SHP77 treated with DMSO at 0.1 percent for 48 hours (cell line): ENCODE results near the gene KLC1.
"Not testable (repeated sequence)": the region's sequence is repeated elsewhere in the genome, so short reads cannot be mapped to it uniquely, and the experiment has no call there.

Experiments
- DNase-seq: peaks from one replicate; lab custom pipeline; 2025; lab: John Stamatoyannopoulos, UW

Gene KLC1

DNA sequence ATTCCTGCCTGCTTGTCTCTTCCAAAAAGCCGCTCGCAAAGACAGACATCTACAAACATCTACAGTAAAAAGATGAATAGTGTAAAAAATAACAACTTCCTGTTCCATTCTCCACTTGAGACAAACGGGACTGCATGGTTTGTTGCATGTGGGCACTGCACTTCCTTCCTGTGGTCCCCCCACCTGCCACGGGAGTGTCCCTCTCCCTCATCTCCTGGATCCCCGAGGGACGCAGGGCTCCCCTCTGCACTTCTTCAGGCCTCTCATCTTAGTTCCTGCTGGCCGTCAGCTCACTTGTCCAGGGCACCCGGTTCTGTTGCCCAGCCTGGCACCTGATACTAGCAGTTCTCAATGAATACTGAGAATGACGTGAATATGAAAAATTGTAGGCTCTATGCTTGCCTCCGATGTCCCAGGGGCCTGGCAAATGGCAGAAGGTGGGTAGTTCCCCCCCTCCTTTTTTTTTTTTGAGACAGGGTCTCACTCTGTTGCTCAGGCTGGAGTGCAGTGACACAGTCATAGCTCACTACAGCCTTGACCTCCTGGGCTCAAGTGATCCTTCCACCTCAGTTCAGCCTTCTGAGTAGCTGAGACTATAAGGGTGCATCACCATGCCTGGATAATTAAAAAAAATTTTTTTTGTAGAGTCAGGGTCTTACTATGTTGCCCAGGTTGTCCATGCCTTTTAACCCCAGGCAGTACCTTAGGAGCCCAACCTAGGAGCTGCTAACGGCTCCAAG lies 3.5 kb upstream of the KLC1 start:
- no peak for DNase-seq

- peak; percentile 94 for DNase-seq
These were observed 2.7 kb upstream of the KLC1 start for GRCh38 chr14:103626146-103626850.

GRCh38 chr14:103627073-103628025 lies 1.7 kb upstream of the KLC1 start:
- no peak for DNase-seq

DNA sequence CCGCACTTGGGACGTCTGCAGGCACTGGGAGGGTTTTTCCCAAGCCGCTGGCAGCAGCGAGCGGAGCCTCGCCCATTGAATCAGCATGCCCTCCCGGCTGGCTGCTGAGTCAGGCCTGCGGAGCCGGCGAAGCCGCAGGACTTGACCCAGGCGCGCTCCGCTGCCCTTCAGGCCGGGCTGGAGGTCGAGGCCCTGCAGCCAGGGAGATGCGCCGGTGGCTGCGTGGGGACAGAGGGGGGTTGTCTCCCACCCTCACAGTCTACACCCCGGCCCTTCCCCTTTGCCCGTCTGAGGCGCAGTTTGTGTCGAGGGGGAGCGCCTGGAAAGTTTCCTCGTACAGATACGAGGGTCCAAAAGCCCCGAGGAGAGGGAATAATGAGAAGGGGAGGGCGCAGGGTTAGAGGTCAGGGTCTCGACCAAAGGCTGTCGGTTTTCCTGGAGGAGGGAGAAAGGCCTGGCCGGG lies 759 bp upstream of the KLC1 start:
- DNase-seq = no peak

DNA sequence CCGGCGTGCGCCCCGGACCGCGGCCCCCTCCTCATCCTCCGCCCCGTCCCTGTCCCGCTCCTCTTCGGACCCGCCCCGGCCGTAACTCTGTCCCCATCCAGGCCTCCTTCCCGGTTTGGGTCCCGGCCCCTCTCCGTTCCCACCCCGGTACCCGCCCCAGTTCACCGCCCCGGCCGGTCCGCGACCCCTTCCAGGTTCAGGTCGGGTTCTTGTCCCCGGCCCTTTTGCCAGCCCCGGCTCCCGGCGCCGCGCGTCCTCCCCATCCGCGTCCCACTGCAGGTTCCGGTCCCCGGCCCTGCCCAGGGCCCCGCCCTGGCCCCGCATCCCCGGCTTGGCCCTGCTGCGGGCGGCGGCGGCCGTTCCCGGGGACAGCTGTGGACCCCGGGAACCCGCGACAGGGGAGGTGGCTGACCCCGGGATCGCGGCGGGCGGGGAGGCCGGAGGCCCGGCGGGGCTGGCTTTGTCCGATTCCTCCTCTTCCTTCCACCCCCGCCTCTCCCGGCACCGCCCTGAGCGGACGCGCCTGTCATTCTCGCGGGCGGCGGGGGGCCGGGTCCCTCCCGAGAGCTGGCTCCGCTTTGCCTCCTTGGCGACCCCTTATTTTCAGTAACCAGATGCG lies 601 bp downstream of the KLC1 start:
- no peak for DNase-seq

DNA sequence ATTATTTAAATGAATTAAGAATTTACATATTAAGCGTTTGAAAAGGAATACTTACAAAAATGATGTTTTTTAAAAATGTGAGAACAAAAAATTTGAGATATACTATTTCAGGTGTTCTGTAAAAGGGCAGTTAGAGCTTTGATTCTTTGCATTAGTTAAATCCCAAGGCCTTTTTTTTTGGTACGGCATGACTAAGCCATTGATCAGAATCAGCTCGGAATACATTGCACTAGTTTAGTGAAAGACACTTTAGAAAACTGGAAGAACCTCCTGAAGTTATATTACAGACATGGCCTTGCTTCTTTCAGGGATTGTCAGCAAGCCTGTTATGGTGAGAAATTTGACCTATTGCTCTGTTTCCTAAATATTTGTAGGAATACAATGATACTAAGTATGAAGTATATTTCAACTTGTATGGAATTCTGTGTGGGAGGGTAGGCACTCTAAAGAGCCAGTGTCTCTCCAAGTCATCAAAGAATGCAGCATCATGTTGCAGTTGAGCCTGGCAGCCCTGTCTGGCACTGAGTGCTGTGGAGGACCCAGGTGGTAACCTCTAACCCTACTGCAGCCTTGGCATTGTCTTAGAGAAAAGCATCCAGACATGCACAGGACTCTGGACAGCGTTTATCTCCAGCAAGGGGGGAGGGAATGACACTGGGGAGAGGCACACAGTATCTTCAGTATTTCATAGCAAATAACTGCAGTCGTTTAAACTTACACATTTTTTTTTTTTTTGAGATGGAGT lies 1.5 kb downstream of the KLC1 start:
- no peak for DNase-seq

DNA sequence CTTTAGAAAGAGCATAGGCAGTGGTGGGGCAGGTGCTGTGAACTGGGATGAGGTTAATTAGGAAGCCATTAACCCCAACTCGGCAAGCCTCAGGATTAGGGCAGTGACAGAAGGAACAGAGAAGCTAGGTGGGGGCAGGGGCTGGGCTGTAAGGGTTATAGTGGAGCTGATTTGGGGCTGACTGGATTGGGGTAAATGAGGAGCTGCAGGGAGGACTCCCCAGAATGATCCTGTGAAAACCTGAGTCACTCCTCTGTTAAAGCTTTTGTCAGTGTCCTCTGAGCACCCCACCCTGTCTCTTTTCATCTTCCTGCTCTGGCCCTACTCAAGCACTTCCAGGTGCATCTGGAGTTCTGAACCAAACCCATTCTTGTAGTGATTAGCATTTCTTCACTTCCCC lies 4.4 kb downstream of the KLC1 start:
- no peak for DNase-seq

DNA sequence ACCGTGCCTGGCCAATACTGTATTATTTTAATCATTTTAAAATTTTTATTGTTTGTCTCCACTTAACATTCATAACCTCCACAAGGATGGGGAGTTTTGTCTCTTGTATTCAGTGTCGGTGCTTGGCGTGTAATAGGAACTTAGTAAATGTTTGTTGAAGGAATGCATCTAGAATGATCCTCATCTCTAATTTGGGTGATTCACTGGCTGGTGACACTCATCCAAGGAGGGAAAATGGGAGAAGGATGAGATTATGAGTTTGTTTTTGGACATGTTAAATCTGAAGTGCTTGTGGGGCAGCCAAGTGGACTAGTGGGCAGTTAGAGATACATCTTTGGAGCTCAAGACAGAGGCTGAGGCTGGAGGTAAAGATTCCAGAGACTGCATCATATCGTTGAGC lies 5.1 kb downstream of the KLC1 start:
- no peak for DNase-seq

GRCh38 chr14:103638594-103638993 lies 9.6 kb downstream of the KLC1 start:
- no peak for DNase-seq

DNA sequence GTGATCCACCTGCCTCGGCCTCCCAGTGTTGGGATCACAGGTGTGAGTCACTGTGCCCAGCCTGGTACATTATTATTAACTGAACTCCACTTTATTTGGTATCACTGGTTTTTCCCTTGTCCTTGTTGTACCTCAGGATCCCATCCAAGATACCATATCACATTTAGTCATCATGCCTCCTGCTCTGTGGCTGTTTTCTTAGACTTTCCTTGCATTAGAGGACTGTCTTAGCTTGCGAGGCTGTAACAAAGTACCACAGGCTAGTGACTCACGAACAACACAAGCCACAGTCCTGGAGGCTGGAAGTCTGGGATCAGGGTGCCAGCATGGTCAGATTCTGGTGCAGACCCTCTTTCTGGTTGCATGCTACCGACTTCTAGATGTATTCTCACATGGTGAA lies 12.2 kb downstream of the KLC1 start:
- no peak for DNase-seq

- no peak for DNase-seq
These were observed 17.2 kb downstream of the KLC1 start for GRCh38 chr14:103646189-103646588.

- no peak for DNase-seq
These were observed 20.0 kb downstream of the KLC1 start for GRCh38 chr14:103649001-103649400.

GRCh38 chr14:103650213-103650612 lies 21.2 kb downstream of the KLC1 start:
- DNase-seq = no peak

DNA sequence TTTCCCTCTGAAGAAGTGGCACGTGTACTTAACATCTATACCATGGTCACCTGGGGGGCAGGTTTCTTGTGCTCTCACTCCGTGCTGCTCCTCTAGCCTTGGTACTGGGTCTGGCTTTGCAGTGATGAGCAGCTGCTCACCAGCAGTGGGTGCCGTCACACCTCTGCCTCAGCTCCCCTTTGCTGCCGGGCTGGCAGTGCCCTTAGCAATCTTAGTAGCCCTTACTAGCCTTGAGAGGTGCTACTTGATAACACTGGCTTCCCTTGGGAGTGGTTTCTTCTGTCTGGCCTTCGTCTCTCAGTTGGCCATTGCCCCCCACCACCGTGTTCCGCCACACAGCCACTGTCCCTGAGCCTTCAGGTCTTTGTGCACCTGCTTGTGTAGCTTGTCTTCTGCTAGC lies 22.6 kb downstream of the KLC1 start:
- no peak for DNase-seq

- DNase-seq = no peak
These were observed 23.8 kb downstream of the KLC1 start for GRCh38 chr14:103652806-103653205.

GRCh38 chr14:103653336-103653735 lies 24.3 kb downstream of the KLC1 start:
- not testable (repeated sequence) for DNase-seq

DNA sequence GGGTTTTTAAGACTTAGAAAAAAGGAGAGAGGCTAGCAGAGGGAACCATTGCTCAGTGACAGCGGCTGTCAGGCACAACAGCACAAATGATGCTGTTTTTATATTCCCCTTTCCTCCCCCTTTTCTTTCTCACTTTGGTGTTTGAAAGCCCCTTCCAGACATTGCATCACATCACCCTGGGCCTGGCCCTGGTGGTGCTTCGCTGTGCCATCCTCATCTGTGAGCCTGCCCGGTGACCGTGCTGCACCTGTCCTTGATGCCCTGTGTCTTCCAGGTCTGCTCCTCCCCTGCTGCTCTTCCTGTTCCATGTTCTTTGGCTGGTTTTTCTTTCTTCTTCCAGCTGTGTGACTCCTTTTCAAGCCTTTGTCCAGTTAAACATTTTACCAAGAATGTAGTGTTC lies 24.8 kb downstream of the KLC1 start:
- DNase-seq = no peak

DNA sequence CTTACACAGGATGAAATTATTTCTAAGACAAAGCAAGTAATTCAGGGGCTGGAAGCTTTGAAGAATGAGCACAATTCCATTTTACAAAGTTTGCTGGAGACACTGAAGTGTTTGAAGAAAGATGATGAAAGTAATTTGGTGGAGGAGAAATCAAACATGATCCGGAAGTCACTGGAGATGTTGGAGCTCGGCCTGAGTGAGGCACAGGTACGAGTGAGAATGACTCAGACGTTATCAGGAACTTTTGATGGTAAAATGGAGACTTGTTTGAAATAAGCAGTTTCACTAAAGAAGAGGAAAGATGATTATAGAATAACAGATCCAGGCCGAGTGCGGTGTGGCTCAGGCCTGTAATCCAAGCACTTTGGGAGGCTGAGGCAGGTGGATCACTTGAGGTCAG lies 25.6 kb downstream of the KLC1 start:
- DNase-seq = no peak

- DNase-seq = no peak
These were observed 27.2 kb downstream of the KLC1 start for GRCh38 chr14:103656031-103656755.

GRCh38 chr14:103656756-103657133 lies 27.7 kb downstream of the KLC1 start:
- no peak for DNase-seq

GRCh38 chr14:103657471-103657870 lies 28.5 kb downstream of the KLC1 start:
- no peak for DNase-seq
